Measurements from ENCODE around the gene SMIM22.
"Not testable (repeated sequence)": the region's sequence is repeated elsewhere in the genome, so short reads cannot be mapped to it uniquely, and the experiment has no call there.

The SMIM22 gene

GRCh38 chr16:4768549-4769305 lies 26.4 kb upstream of the SMIM22 start:
- DNase-seq = peak; percentile 66 to 99 (median 96)

- no peak for DNase-seq
Measured at GRCh38 chr16:4769306-4769638, 25.9 kb upstream of the SMIM22 start.

- DNase-seq = no peak
Measured at GRCh38 chr16:4771646-4772045, 23.5 kb upstream of the SMIM22 start.

GRCh38 chr16:4772351-4772750 lies 22.8 kb upstream of the SMIM22 start:
- no peak for DNase-seq

- DNase-seq = no peak
Measured at GRCh38 chr16:4775005-4775404, 20.2 kb upstream of the SMIM22 start.

- DNase-seq = no peak
Measured at GRCh38 chr16:4776141-4776705, 18.9 kb upstream of the SMIM22 start.

GRCh38 chr16:4777339-4778049 lies 17.7 kb upstream of the SMIM22 start:
- DNase-seq = no peak

- no peak for DNase-seq
Measured at GRCh38 chr16:4778050-4778392, 17.1 kb upstream of the SMIM22 start.

- no peak for DNase-seq
Measured at GRCh38 chr16:4780235-4780634, 14.9 kb upstream of the SMIM22 start.

GRCh38 chr16:4783251-4783950 lies 11.8 kb upstream of the SMIM22 start:
- DNase-seq = peak in 6 of 56 donors; percentile 3 to 29 (median 15)

GRCh38 chr16:4783951-4784336 lies 11.2 kb upstream of the SMIM22 start:
- no peak for DNase-seq

GRCh38 chr16:4784444-4784987 lies 10.7 kb upstream of the SMIM22 start:
- not testable (repeated sequence) for DNase-seq

GRCh38 chr16:4785758-4786433 lies 9.3 kb upstream of the SMIM22 start:
- DNase-seq = no peak

- DNase-seq = no peak
Measured at GRCh38 chr16:4787068-4787467, 8.1 kb upstream of the SMIM22 start.

- no peak for DNase-seq
Measured at GRCh38 chr16:4787627-4788482, 7.3 kb upstream of the SMIM22 start, which contains the start of gene SEPTIN12. TSS of gene SEPTIN12 (minus strand) at chr16:4788345. CDS start at chr16:4787645, 700 bp downstream.

GRCh38 chr16:4788489-4788889 lies 6.7 kb upstream of the SMIM22 start:
- no peak for DNase-seq

GRCh38 chr16:4788910-4789309 lies 6.3 kb upstream of the SMIM22 start:
- DNase-seq = no peak

- DNase-seq = no peak
Measured at GRCh38 chr16:4790261-4790660, 4.9 kb upstream of the SMIM22 start.

GRCh38 chr16:4790871-4791270 lies 4.3 kb upstream of the SMIM22 start:
- no peak for DNase-seq

GRCh38 chr16:4792951-4793513 lies 2.1 kb upstream of the SMIM22 start:
- DNase-seq = no peak
